Endothelial cell of umbilical vein (primary cell): ENCODE measurements around the gene HOXA11.

ENCODE experiments used
- MYC ChIP-seq: IDR thresholded peaks from one replicate; pipeline ENCODE4 v1.6.1; 2011; ENCODE audit warnings: mild to moderate bottlenecking, low read depth, low read length
- POLR2A ChIP-seq: IDR thresholded peaks from 2 replicates; pipeline ENCODE4 v1.6.1; 2012; ENCODE audit warnings: low read depth, mild to moderate bottlenecking, control low read depth, low read length
- POLR2AphosphoS5 ChIP-seq: IDR thresholded peaks from 2 replicates; pipeline ENCODE4 v1.6.1; 2012; ENCODE audit warnings: low read depth, mild to moderate bottlenecking, control low read depth, low read length, moderate library complexity; ENCODE audit not compliant: insufficient read depth
- TF ChIP-seq, protein P1 (sequence below), 2 donors: IDR thresholded peaks; 1 replicate in 1 of 2; 2 replicates in 1 of 2; pipeline ENCODE4 v1.5.1; 2011; ENCODE audit warnings: low read length in 2 of 2, mild to moderate bottlenecking in 2 of 2, moderate library complexity in 2 of 2, control low read depth in 1 of 2, inconsistent platforms in 1 of 2, low read depth in 1 of 2; ENCODE audit not compliant: insufficient read depth in 1 of 2; ENCODE audit errors: extremely low read depth in 1 of 2

GRCh38 chr7:27152816-27153442 lies 32.1 kb downstream of the HOXA11 start:
- TF ChIP-seq, protein P1, sequence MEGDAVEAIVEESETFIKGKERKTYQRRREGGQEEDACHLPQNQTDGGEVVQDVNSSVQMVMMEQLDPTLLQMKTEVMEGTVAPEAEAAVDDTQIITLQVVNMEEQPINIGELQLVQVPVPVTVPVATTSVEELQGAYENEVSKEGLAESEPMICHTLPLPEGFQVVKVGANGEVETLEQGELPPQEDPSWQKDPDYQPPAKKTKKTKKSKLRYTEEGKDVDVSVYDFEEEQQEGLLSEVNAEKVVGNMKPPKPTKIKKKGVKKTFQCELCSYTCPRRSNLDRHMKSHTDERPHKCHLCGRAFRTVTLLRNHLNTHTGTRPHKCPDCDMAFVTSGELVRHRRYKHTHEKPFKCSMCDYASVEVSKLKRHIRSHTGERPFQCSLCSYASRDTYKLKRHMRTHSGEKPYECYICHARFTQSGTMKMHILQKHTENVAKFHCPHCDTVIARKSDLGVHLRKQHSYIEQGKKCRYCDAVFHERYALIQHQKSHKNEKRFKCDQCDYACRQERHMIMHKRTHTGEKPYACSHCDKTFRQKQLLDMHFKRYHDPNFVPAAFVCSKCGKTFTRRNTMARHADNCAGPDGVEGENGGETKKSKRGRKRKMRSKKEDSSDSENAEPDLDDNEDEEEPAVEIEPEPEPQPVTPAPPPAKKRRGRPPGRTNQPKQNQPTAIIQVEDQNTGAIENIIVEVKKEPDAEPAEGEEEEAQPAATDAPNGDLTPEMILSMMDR (IDR thresholded peaks at IDR 0.05; ENCODE audit: extremely low read depth in 1 of 2, insufficient read depth in 1 of 2, low read depth in 1 of 2, low read length in 2 of 2), result no peak
- no peak for TF ChIP-seq MYC
- TF ChIP-seq POLR2AphosphoS5, result no peak
- no peak for TF ChIP-seq POLR2A
